A549 (cell line): ENCODE data around the gene MBP.

Experiments
- CBX8 ChIP-seq: fragments of 200-600 bp; sonication (generic); IDR thresholded peaks from 2 replicates; pipeline ENCODE4 v1.6.1; 2016
- CTCF ChIP-seq: fragments of >200 bp; sonication (Bioruptor Twin); formaldehyde crosslinking; IDR thresholded peaks from 3 replicates; pipeline ENCODE4 v1.5.1; 2016
- EP300 ChIP-seq, 2 experiments: fragments of >200 bp; sonication (Bioruptor Twin); formaldehyde crosslinking; IDR thresholded peaks; 2 replicates in 1 of 2; 3 replicates in 1 of 2; pipeline ENCODE4 v1.6.1; 2016 to 2017
- ESRRA ChIP-seq: fragments of 150-350 bp; IDR thresholded peaks from 2 replicates; pipeline ENCODE4 v1.6.1; 2014; ENCODE audit warnings: mild to moderate bottlenecking, low read length, borderline replicate concordance
- JUN ChIP-seq, 2 experiments: fragments of >200 bp; sonication (Bioruptor Twin); formaldehyde crosslinking; IDR thresholded peaks; 2 replicates in 1 of 2; 3 replicates in 1 of 2; pipeline ENCODE4 v1.6.1; 2016 to 2017
- MAZ ChIP-seq: fragments of 150-350 bp; IDR thresholded peaks from 2 replicates; pipeline ENCODE4 v1.6.1; 2014; ENCODE audit warnings: antibody characterized with exemption, low read depth, low read length, borderline replicate concordance
- NPAS2 ChIP-seq: fragments of 250-450 bp; sonication (Bioruptor Pico); IDR thresholded peaks from 2 replicates; pipeline ENCODE4 v1.8.0; 2022; ENCODE audit warnings: mild to moderate bottlenecking, moderate library complexity, borderline replicate concordance
- POLR2A ChIP-seq: IDR thresholded peaks from 2 replicates; pipeline ENCODE4 v1.6.1; 2012; ENCODE audit warnings: mild to moderate bottlenecking, low read length
- RNF2 ChIP-seq: fragments of 200-600 bp; sonication (generic); IDR thresholded peaks from 2 replicates; pipeline ENCODE4 v1.6.1; 2016; ENCODE audit warnings: low read depth, mild to moderate bottlenecking, antibody characterized with exemption, moderate library complexity, borderline replicate concordance
- SMC3 ChIP-seq: fragments of >200 bp; sonication (Bioruptor Twin); formaldehyde crosslinking; IDR thresholded peaks from 3 replicates; pipeline ENCODE4 v1.6.1; 2018; ENCODE audit warnings: inconsistent platforms

DNA sequence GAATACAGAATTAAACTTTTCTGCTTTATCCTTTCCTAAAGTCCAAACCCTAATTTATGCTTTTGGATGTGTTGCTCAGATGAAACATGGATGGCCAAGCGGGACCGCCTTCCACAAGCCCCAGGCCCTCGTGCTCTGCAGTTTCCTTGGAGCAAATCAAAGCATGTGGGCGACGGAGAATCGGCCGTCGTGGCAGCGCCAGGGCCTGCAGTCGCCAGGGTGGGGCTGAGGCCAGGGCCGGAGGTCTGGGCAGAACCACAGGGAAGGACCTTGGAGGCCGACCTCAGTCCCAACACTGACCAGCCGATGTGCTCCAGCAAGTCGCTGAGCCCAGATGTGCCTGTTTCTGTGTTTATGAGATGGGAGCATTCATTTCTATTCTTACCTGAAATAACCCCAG lies 108.1 kb downstream of the MBP start:
- no peak for TF ChIP-seq EP300 (IDR thresholded peaks at IDR 0.05)
- TF ChIP-seq POLR2A, result no peak
- no peak for TF ChIP-seq CTCF
- TF ChIP-seq CBX8, result no peak
- no peak for TF ChIP-seq JUN (IDR thresholded peaks at IDR 0.05)
- no peak for TF ChIP-seq NPAS2
- no peak for TF ChIP-seq SMC3
- TF ChIP-seq ESRRA, result no peak
- TF ChIP-seq RNF2, result no peak
- no peak for TF ChIP-seq MAZ
